Right lobe of liver (tissue), 6 donors: ENCODE measurements around the gene GABARAPL1. TPM values are rescaled to one million over a fixed set of nuclear protein-coding genes. Genes with fewer than 3 reads are reported as not detected.

ENCODE experiments used
- ATAC-seq, 4 donors: fragments of 200-7000 bp; cut with Tn5 transposase; one replicate each; pipeline ENCODE4 v1.9.1; 2020; ENCODE audit warnings: mild to moderate bottlenecking in 4 of 4, moderate library complexity in 4 of 4
- DNase-seq, 3 donors: peaks; one replicate each; pipeline ENCODE4 v3.0.0-alpha.2; 2020
- H3K27ac ChIP-seq, 3 donors: fragments of 200-600 bp; one replicate each; pipeline ENCODE4 v1.8.0; 2022
- H3K27me3 ChIP-seq, 2 donors: fragments of 200-600 bp; one replicate each; pipeline ENCODE4 v1.8.0; 2022
- H3K36me3 ChIP-seq, 4 donors: fragments of 200-600 bp; sonication (generic) in 1 of 4; one replicate each; pipeline versions ENCODE4 v1.5.1 to v1.8.0; 2017 to 2022; ENCODE audit warnings: control low read depth in 1 of 4
- H3K4me1 ChIP-seq, 4 donors: fragments of 200-600 bp; sonication (generic) in 1 of 4; one replicate each; pipeline versions ENCODE4 v1.5.1 to v1.8.0; 2017 to 2022; ENCODE audit warnings: control low read depth in 1 of 4
- H3K4me3 ChIP-seq, 3 donors: fragments of 200-600 bp; one replicate each; pipeline ENCODE4 v1.8.0; 2022
- H3K9me3 ChIP-seq, 4 donors: fragments of 200-600 bp; sonication (generic) in 1 of 4; one replicate each; pipeline versions ENCODE4 v1.5.1 to v1.8.0; 2017 to 2022; ENCODE audit warnings: control low read depth in 1 of 4
- CTCF ChIP-seq, 4 donors: fragments of 200-600 bp in 3 of 4; fragments of 450-650 bp in 1 of 4; IDR thresholded peaks; one replicate each; pipeline versions ENCODE4 v1.5.1 to v1.8.0; 2016 to 2022; ENCODE audit warnings: antibody characterized with exemption in 4 of 4, mild to moderate bottlenecking in 2 of 4
- POLR2A ChIP-seq: fragments of 450-650 bp; IDR thresholded peaks from one replicate; pipeline ENCODE4 v1.6.1; 2017; ENCODE audit warnings: antibody characterized with exemption, mild to moderate bottlenecking
- WGBS: methylation state at CpG from one replicate; pipeline ENCODE4 v1.1.6; 2018; ENCODE audit warnings: low coverage, low lambda C conversion rate; ENCODE audit not compliant: insufficient coverage; ENCODE audit errors: missing lambda C conversion rate; 5-methylcytosine and 5-hydroxymethylcytosine counted together
- intact Hi-C, 2 donors: fragments of 100-400 bp; cut with DNase I; formaldehyde crosslinking; loops; one replicate each; pipeline versions ENCODE4 v1.11.2 to v1.14.1; 2022
- total RNA-seq, 6 experiments: library from RNA; depleted of rRNA in 2 of 6; stranded (reverse); fragments of >200 nt in 2 of 6; fragmentation: NEBNext Ultra II Directional in 3 of 6; extraction: Animal tissue kit (Norgen Biotek cat#: 25700) in 3 of 6; gene quantifications; one replicate each; pipeline versions ENCODE4 v1.1.0 to v1.2.4, GENCODE V29; 2016 to 2023
- donor health status: DM: no; HTN: yes; CAD: no.
- donor health status: DM: no; HTN: no; CAD: no.
- donor health status: DM: no; HTN: no; CAD: no.
- donor health status: DM: no; HTN: yes; CAD: no.
- donor health status: DM: no; HTN: yes; CAD: no.

GABARAPL1 gene
- total RNA-seq, 6 experiments from 2014 or later, result 59.5 to 123 (median 83.4) TPM

- DNase-seq, result no peak
- H3K4me3 ChIP-seq, result no peak overlapping the region
- TF ChIP-seq CTCF (IDR thresholded peaks at IDR 0.05) (no peak), POLR2A (no peak)
- intact Hi-C loops, result no loop called here
- H3K36me3 ChIP-seq, result no peaks in the 10 kb centered on the region
- H3K4me1 ChIP-seq, result no peaks in the 10 kb centered on the region
- H3K27ac ChIP-seq, result no peak overlapping the region
- no peaks in the 10 kb centered on the region for H3K27me3 ChIP-seq
- H3K9me3 ChIP-seq, result no peaks in the 10 kb centered on the region
- ATAC-seq, result no peak
Measured at GRCh38 chr12:10256064-10256463, 43.4 kb downstream of the GABARAPL1 start.

- ATAC-seq, result no peak
- intact Hi-C loops, result no loop called here
- Histone ChIP-seq H3K36me3 (no peaks in the 10 kb centered on the region), H3K27me3 (no peaks in the 10 kb centered on the region), H3K9me3 (no peaks in the 10 kb centered on the region), H3K27ac (no peak overlapping the region), H3K4me1 (no peaks in the 10 kb centered on the region), H3K4me3 (no peak overlapping the region)
- 0% methylated on average over 1 of the region's 1 CpG for WGBS
- TF ChIP-seq POLR2A (no peak), CTCF (IDR thresholded peaks at IDR 0.05) (no peak)
- no peak for DNase-seq
Measured at GRCh38 chr12:10260927-10261326, 48.2 kb downstream of the GABARAPL1 start.

- ATAC-seq (no peak), DNase-seq (no peak)
- TF ChIP-seq CTCF (IDR thresholded peaks at IDR 0.05) (no peak), POLR2A (no peak)
- 66% methylated on average over 5 of the region's 5 CpGs for WGBS
- no peak overlapping the region for H3K27ac ChIP-seq
- no peaks in the 10 kb centered on the region for H3K36me3 ChIP-seq
- H3K9me3 ChIP-seq, result no peaks in the 10 kb centered on the region
- intact Hi-C loops, result no loop called here
- no peaks in the 10 kb centered on the region for H3K4me1 ChIP-seq
- H3K4me3 ChIP-seq, result no peak overlapping the region
- H3K27me3 ChIP-seq, result no peaks in the 10 kb centered on the region
Measured at GRCh38 chr12:10268037-10268436, 55.4 kb downstream of the GABARAPL1 start.

GRCh38 chr12:10272467-10272866, 59.8 kb downstream of the GABARAPL1 start:
- 55% methylated on average over 2 of the region's 2 CpGs for WGBS
- intact Hi-C loops, result no loop called here

More at GRCh38 chr12:10272467-10272866, 59.8 kb downstream of the GABARAPL1 start:
- Histone ChIP-seq H3K4me1 (no peaks in the 10 kb centered on the region), H3K27me3 (no peaks in the 10 kb centered on the region), H3K27ac (no peak overlapping the region), H3K36me3 (no peaks in the 10 kb centered on the region), H3K4me3 (no peak overlapping the region), H3K9me3 (no peaks in the 10 kb centered on the region)
- DNase-seq, result no peak
- TF ChIP-seq POLR2A (no peak), CTCF (IDR thresholded peaks at IDR 0.05) (no peak)
- no peak for ATAC-seq

Other genes starting within 250 kb of the GABARAPL1 start
- 1 to 10 TPM in 2 of 6 experiments, under 1 TPM in 4; 0.22 to 2.9 (median 0.99) TPM for gene CLEC12A, start 241.5 kb upstream of the GABARAPL1 start, total RNA-seq
- gene CLEC1B, start 213.8 kb upstream of the GABARAPL1 start, total RNA-seq, result 10 to 100 TPM in 3 of 6 experiments, 1 to 10 TPM in 3; 6.8 to 23.5 (median 9.7) TPM
- not detected for gene CLEC12B, start 202.2 kb upstream of the GABARAPL1 start, total RNA-seq
- not detected for gene CLEC9A, start 182.2 kb upstream of the GABARAPL1 start, total RNA-seq
- 1 to 10 TPM in 2 of 6 experiments, under 1 TPM in 4; 0.49 to 2.5 (median 0.71) TPM for gene CLEC1A, start 113.9 kb upstream of the GABARAPL1 start, total RNA-seq
- 1 to 10 TPM; 1.6 to 9.5 (median 3.8) TPM for gene CLEC7A, start 82.7 kb upstream of the GABARAPL1 start, total RNA-seq
- 1 to 10 TPM in 2 of 6 experiments, under 1 TPM in 2, not detected in 2; 0.23 to 3.9 (median 0.77) TPM for gene OLR1, start 40.7 kb upstream of the GABARAPL1 start, total RNA-seq
- under 1 TPM in 2 of 6 experiments, not detected in 4; 0.06 TPM for gene TMEM52B, start 33.8 kb upstream of the GABARAPL1 start, total RNA-seq
- gene KLRD1, start 95.0 kb downstream of the GABARAPL1 start, total RNA-seq, result 1 to 10 TPM in 3 of 6 experiments, under 1 TPM in 3; 0.68 to 2.3 (median 1.1) TPM
- 1 to 10 TPM in 3 of 6 experiments, under 1 TPM in 3; 0.24 to 1.5 (median 1.0) TPM for gene KLRK1, start 177.2 kb downstream of the GABARAPL1 start, total RNA-seq
- gene KLRC4, start 196.9 kb downstream of the GABARAPL1 start, total RNA-seq, result under 1 TPM in 1 of 6 experiments, not detected in 5; 0.39 TPM
- gene KLRC3, start 207.7 kb downstream of the GABARAPL1 start, total RNA-seq, result not detected
- gene KLRC2, start 223.1 kb downstream of the GABARAPL1 start, total RNA-seq, result under 1 TPM in 4 of 6 experiments, not detected in 2; 0.31 to 0.68 (median 0.48) TPM
- under 1 TPM in 4 of 6 experiments, not detected in 2; 0.20 to 0.61 (median 0.28) TPM for gene KLRC1, start 240.5 kb downstream of the GABARAPL1 start, total RNA-seq